Gastroesophageal sphincter (tissue), 3 donors: ENCODE data around the gene HADH.

Experiments used
- CTCF ChIP-seq, 4 experiments: fragments of 200-600 bp in 2 of 4; fragments of 450-650 bp in 2 of 4; sonication (generic) in 1 of 4; IDR thresholded peaks; one replicate each; pipeline ENCODE4 v1.5.1; 2017 to 2019; ENCODE audit warnings: antibody characterized with exemption in 4 of 4, mild to moderate bottlenecking in 2 of 4, moderate library complexity in 2 of 4
- EP300 ChIP-seq: sonication (generic); formaldehyde crosslinking; IDR thresholded peaks from one replicate; pipeline ENCODE4 v1.6.1; 2017; ENCODE audit warnings: antibody characterized with exemption, mild to moderate bottlenecking
- POLR2A ChIP-seq, 2 donors: fragments of 450-650 bp; IDR thresholded peaks; one replicate each; pipeline ENCODE4 v1.6.1; 2017; ENCODE audit warnings: antibody characterized with exemption in 2 of 2, mild to moderate bottlenecking in 2 of 2, moderate library complexity in 1 of 2

GRCh38 chr4:108037884-108038283 is 48.2 kb downstream of the HADH start:
- TF ChIP-seq CTCF (IDR thresholded peaks at IDR 0.05), result no peak
- TF ChIP-seq POLR2A (IDR thresholded peaks at IDR 0.05), result no peak
- TF ChIP-seq EP300, result no peak
